Activated T-cell treated with anti-CD3 and anti-CD28 coated beads, Interleukin-2, amount 50 U/mL, for 1 hour (primary cell): Measurements from ENCODE around the gene ALG5.

Experiments
- DNase-seq: peaks from one replicate; pipeline ENCODE4 v3.0.0-alpha.2; 2020

Gene ALG5

GRCh38 chr13:36913463-36913862, 85.7 kb downstream of the ALG5 start:
- no peak for DNase-seq

DNA sequence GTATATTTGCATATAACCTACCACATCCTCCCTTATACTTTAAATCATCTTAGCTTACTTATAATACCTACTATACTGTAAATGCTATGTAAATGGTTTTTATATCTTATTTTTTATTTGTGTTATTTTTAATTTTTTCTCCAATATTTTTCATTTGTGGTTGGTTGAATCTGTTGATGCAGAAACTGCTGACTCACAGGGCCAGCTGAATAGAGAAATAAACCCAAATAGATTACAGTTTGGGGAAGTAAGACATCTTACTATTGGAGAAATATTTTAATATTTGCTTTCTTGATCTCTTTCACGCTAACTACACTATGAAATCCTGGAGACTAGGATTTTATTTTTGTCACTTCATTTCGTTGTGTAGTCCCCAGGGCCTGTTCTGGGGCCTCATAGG, 86.2 kb downstream of the ALG5 start:
- no peak for DNase-seq

DNA sequence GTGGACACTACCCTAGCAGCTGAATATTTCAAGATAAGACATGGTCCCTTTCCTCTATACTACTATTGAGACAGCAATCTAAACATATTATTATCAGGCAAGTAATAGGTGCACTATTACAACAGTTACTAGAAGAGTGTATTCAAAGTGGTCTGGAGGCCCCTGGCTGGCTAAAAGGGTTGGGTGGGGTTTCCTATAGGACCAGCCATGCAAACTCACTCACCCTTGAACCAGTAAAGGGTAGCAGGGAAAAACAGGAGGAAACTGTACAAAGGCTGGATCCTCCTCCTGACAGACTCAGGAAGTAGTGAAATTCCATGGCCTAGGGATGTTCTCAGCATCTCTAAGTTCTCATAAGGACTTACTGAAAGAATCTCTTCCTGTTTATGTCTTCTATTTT, 86.8 kb downstream of the ALG5 start:
- DNase-seq = no peak

DNA sequence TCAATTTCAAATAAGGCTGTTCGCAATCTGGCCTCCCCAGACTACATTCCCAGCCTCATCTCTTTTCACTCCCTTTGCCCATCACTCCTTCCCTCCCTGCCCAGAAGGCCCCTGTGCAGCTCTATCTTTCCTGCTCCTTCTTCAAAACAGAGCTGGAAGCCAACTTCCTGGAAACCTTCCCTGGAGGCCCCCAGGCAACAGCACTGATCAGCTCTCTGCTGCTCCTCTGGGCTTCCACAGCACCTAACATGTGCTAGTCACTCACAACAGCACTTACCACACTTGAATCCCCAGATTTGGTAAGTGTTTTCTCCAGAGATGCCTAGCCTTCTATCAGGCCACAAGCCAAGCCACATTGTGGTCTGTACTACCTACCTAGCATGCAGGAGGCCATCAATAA, 88.6 kb downstream of the ALG5 start:
- no peak for DNase-seq

DNA sequence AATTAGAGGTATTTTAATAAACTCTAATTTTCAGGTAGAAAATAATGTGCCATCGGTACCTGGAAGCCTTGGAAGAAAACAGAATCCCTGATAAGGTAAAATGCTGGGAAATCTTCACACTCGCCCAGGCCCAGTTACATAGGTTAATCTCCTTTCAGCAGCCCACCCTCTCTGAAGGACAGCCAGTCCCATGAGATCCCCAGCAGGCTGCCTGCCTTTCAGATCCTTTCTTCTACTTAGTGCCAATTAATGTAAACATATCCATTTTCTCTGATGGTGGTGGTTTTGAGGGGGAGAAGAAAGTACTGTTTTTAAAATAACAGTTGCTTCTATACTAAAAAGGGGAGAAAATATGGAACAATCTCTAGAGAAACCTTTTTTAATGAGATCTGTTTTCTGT, 91.3 kb downstream of the ALG5 start:
- no peak for DNase-seq

- DNase-seq = no peak
Measured at GRCh38 chr13:36907266-36907665, 91.9 kb downstream of the ALG5 start.

DNA sequence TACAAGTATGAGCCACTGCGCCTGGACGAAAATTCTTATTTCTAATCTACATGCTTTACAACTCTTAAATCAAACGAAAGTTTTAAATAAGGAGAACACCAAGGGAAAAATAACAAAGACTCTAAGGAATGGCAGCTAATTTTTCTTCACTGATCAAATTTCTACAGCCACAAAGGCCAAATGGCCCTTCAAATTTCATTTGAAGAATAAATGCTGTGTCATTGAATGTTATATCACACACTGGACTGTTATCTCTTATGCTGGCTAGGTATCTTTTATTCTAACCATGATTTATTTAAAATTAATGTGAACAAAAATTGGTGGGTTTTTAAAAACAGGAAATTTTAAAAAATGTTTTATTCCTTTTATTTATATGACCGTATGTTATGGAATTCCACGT, 93.2 kb downstream of the ALG5 start:
- DNase-seq = no peak

GRCh38 chr13:36903925-36904595, 95.1 kb downstream of the ALG5 start:
- no peak for DNase-seq
